HFFc6 (cell line): ENCODE measurements around the gene RND3. TPM values are rescaled to one million over a fixed set of nuclear protein-coding genes. Genes with fewer than 3 reads are reported as not detected.
A peak's percentile ranks its signal among the peaks of the same experiment; 100 is the strongest.

Experiments
- DNase-seq: peaks from one replicate; pipeline ENCODE4 v3.0.0-alpha.2; 2018
- H3K27ac Mint-ChIP-seq: 2 replicates; pipeline ENCODE4 v1.8.0; 2020; ENCODE audit warnings: mild to moderate bottlenecking, mixed read lengths
- H3K27me3 Mint-ChIP-seq: 2 replicates; pipeline ENCODE4 v1.8.0; 2021; ENCODE audit warnings: mild to moderate bottlenecking, moderate library complexity, mixed read lengths; ENCODE audit not compliant: insufficient read depth
- H3K36me3 Mint-ChIP-seq: 2 replicates; pipeline ENCODE4 v1.8.0; 2021; ENCODE audit warnings: low read depth, mixed read lengths
- H3K4me1 Mint-ChIP-seq: 2 replicates; pipeline ENCODE4 v1.8.0; 2020; ENCODE audit warnings: low read depth, mixed read lengths
- H3K4me3 Mint-ChIP-seq: 2 replicates; pipeline ENCODE4 v1.8.0; 2020; ENCODE audit warnings: mild to moderate bottlenecking, moderate library complexity, mixed read lengths
- H3K9me3 Mint-ChIP-seq: 2 replicates; pipeline ENCODE4 v1.8.0; 2020; ENCODE audit warnings: mild to moderate bottlenecking, mixed read lengths
- total RNA-seq, 6 experiments: library from RNA; stranded (reverse); fragmentation: NEBNext Ultra II Directional; extraction: Animal tissue kit (Norgen Biotek cat#: 25700); gene quantifications; 2 replicates in 1 of 6; 3 replicates in 5 of 6; pipeline ENCODE4 v1.2.3, GENCODE V29; 2021
- TF ChIP-seq, protein P1 (sequence below): fragments of 200-600 bp; sonication (generic); IDR thresholded peaks from 2 replicates; pipeline ENCODE4 v1.5.0; 2021; ENCODE audit warnings: antibody characterized with exemption, mild to moderate bottlenecking

The RND3 gene
- total RNA-seq, 6 experiments from 2014 or later = 365 to 525 (median 438) TPM

DNA sequence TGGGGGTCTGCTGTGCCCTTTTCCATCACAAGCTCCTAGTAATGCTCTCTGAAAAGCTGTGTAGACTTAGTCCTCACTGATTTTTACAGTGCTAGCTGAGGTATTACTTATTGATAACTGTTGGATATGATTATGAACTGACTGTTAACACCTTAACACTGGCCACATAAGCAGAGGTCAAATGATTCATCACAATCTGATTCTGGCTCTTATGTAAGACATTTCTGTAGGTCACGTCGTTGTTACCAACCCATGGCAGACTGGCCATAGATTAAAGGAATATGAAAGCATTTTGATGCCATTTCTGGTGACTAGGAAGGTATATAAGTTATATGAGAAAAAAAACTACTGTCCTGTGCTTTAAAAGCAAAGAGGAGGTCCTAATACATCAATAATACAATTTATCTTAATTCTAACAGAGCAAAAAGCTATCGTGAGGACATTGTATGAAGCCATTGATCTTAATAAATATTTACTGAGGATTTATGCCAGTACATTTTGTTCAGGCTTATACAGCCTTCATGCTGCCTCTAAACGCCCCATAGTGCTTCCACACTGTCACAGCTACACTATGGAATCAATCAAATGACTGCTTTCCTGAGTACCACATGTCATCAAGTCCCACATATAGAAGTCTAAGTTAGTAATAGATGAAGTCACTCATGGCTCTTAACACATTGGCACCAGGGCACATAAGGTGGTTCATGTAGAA is 6.9 kb upstream of the RND3 start:
- Mint-ChIP-seq H3K27ac (peak overlapping the region; percentile 97), H3K4me3 (no peak overlapping the region), H3K27me3 (no peaks in the 10 kb centered on the region), H3K9me3 (no peaks in the 10 kb centered on the region; the same call in 1 of the 2 replicates), H3K36me3 (no peaks in the 10 kb centered on the region; the same call in 1 of the 2 replicates), H3K4me1 (peaks cover 82% of the 10 kb centered on the region)
- no peak for DNase-seq
- TF ChIP-seq, protein P1, sequence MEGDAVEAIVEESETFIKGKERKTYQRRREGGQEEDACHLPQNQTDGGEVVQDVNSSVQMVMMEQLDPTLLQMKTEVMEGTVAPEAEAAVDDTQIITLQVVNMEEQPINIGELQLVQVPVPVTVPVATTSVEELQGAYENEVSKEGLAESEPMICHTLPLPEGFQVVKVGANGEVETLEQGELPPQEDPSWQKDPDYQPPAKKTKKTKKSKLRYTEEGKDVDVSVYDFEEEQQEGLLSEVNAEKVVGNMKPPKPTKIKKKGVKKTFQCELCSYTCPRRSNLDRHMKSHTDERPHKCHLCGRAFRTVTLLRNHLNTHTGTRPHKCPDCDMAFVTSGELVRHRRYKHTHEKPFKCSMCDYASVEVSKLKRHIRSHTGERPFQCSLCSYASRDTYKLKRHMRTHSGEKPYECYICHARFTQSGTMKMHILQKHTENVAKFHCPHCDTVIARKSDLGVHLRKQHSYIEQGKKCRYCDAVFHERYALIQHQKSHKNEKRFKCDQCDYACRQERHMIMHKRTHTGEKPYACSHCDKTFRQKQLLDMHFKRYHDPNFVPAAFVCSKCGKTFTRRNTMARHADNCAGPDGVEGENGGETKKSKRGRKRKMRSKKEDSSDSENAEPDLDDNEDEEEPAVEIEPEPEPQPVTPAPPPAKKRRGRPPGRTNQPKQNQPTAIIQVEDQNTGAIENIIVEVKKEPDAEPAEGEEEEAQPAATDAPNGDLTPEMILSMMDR = no peak

GRCh38 chr2:150491943-150492342 is 4.5 kb upstream of the RND3 start:
- H3K4me1 Mint-ChIP-seq = peaks cover 90% of the 10 kb centered on the region
- H3K27ac Mint-ChIP-seq = peak overlapping the region; percentile 71
- H3K27me3 Mint-ChIP-seq = peaks cover 7% of the 10 kb centered on the region
- peak overlapping the region; percentile 35 for H3K4me3 Mint-ChIP-seq
- peak; percentile 71 for DNase-seq
- H3K36me3 Mint-ChIP-seq = peaks cover 7% of the 10 kb centered on the region
- TF ChIP-seq, protein P1 = no peak
- H3K9me3 Mint-ChIP-seq = peaks cover 7% of the 10 kb centered on the region

DNA sequence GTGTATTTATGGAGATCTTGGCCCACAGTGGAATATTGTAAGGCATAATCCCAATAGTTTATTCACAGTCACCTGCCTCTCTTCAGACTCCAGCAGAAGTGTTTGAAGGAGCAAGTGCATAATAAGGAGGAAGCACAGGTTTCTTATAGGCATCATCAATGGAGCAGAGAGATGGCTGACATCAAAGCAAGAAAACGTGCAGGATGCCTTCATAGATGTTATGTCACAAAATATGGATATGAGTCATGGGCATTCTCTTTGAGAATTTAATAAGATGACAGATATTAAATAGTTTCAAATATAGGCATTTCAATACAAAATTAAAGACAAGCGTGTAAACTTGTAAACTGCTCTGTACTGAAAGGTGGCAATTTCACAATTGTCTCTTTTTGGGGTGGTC is 4.0 kb upstream of the RND3 start:
- H3K27ac Mint-ChIP-seq = peak overlapping the region; percentile 71
- peaks cover 12% of the 10 kb centered on the region for H3K27me3 Mint-ChIP-seq
- peaks cover 85% of the 10 kb centered on the region for H3K4me1 Mint-ChIP-seq
- H3K9me3 Mint-ChIP-seq = peaks cover 12% of the 10 kb centered on the region
- no peak for DNase-seq
- H3K36me3 Mint-ChIP-seq = peaks cover 12% of the 10 kb centered on the region
- TF ChIP-seq, protein P1 = no peak
- H3K4me3 Mint-ChIP-seq = peak overlapping the region; percentile 35

DNA sequence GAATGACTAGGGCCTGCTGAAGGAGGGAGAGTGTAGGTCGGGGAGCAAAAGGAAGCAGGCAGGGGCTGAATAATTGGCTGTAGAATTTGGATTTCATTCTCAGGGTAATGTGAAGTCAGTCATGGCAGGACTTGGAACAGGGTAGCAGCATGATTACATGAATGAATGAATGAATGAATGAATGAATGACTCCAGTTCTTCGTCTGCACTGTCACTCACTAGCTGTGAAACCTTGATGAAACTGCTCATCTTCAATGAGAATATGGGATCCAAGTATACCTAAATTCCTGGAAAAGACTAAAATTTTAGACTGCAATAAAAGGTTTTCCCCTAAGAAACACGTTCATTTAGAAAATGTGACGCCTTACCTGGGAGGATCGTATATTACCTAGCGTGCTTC is 3.0 kb upstream of the RND3 start:
- Mint-ChIP-seq H3K4me3 (no peak overlapping the region), H3K27ac (peak overlapping the region; percentile 71; the same call in 1 of the 2 replicates), H3K36me3 (peaks cover 22% of the 10 kb centered on the region), H3K27me3 (peaks cover 22% of the 10 kb centered on the region), H3K9me3 (peaks cover 22% of the 10 kb centered on the region), H3K4me1 (peaks cover 76% of the 10 kb centered on the region)
- no peak for DNase-seq
- TF ChIP-seq, protein P1 = no peak

DNA sequence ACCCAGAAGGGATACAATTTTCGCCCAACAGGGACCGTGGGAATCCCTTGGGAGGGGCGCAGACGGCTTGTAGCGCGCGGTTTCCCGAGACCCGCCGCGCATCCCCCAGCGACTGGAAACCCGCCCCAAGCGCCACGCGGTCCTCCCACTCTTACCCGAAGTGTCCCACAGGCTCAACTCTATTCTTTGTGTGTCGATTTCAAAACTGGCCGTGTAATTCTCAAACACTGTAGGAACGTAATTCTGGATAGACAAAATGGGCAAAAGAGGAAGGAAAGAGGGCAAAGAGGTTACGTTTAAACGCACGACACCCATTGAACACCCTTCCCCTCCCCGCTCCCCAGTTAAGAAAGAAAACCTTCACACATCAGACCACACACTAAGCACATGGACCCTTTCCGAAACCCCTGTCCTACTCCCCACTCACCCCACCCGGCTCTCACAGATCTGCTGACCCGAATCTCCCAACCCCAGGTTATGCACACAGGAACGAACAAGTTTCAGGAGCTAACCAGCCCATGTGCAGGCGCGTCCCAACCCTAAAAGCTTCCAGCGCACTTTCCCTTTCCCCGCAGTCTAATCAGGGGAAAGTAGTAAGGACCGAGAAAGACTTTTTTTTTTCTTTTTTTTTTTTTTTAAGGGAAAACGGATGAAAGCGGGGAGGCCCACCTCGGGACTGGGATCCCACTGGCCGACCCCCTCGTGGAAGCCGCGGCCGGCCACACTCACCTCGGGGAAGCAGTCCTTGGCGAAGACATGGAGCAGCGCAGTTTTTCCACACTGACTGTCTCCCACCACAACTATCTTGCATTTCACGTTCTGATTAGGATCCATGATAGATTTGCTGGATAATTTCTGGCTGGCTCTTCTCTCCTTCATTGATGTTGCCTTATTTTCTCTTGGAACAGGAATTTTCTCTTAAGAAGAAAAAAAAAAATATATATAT is 655 bp downstream of the RND3 start:
- peak; percentile 33 for DNase-seq
- peaks cover 58% of the 10 kb centered on the region for H3K36me3 Mint-ChIP-seq
- peaks cover 51% of the 10 kb centered on the region for H3K27me3 Mint-ChIP-seq
- TF ChIP-seq, protein P1 = no peak
- H3K4me1 Mint-ChIP-seq = peaks cover 68% of the 10 kb centered on the region
- peaks cover 37% of the 10 kb centered on the region for H3K9me3 Mint-ChIP-seq
- H3K4me3 Mint-ChIP-seq = peak overlapping the region; percentile 98
- H3K27ac Mint-ChIP-seq = peak overlapping the region; percentile 99
